Endometrial microvascular endothelial cells (primary cell): ENCODE data around the gene CAMK2A. TPM values are rescaled to one million over a fixed set of nuclear protein-coding genes. Genes with fewer than 3 reads are reported as not detected.

Experiments used
- in situ Hi-C: cut with HindIII; loops from 2 replicates; pipeline ENCODE4 v1.10.0; 2017; ENCODE audit warnings: low sequenced_read_pairs, low pct_unique_long_range_greater_than_20kb; ENCODE audit errors: inconsistent ontology term
- total RNA-seq: library from RNA; depleted of rRNA; stranded (reverse); fragments of >200 nt; gene quantifications from one replicate; pipeline ENCODE4 v1.2.3, GENCODE V29; 2015; ENCODE audit errors: inconsistent ontology term

CAMK2A gene
- total RNA-seq, 1 donor from 2014 or later: not detected

DNA sequence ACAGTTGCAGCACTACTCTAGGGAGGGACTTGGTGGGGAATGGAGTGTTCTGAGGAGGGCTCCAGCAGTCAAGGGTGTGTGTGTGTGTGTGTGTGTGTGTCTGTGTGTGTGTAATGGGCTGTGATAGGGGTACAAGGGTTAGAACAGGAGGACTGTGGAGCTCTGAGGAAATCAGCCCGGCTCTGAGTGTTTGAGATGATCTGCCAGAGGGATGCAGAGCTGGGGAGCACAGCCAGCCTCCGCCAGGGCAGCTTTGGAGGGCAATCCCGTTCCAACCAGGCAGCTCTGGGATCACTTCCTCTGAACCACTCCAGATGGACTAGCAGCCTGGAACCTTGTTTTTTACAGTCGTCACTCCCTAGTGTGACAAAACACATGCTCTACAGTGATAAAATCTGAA is 102.7 kb downstream of the CAMK2A start:
- in situ Hi-C loops: no loop called here

DNA sequence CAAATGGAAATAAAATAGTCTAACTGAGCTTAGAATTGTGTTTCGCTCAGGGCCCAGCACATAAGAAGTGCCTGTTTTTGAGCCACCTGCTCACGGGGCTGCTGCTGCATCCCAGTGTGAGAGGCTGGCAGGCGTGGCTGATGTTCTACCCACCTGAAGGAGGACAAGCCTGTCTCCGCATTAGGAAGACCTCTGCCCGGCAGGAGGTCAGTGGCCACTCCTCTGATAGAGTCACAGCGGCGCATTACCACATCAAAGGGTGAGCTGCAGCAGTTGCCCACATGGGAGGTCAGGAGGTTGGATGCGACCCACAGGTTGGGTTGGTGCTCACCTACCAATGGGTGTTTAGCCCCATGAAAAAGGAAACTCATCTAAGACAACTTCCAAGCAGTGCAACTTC is 103.4 kb downstream of the CAMK2A start:
- in situ Hi-C loops: no loop called here

DNA sequence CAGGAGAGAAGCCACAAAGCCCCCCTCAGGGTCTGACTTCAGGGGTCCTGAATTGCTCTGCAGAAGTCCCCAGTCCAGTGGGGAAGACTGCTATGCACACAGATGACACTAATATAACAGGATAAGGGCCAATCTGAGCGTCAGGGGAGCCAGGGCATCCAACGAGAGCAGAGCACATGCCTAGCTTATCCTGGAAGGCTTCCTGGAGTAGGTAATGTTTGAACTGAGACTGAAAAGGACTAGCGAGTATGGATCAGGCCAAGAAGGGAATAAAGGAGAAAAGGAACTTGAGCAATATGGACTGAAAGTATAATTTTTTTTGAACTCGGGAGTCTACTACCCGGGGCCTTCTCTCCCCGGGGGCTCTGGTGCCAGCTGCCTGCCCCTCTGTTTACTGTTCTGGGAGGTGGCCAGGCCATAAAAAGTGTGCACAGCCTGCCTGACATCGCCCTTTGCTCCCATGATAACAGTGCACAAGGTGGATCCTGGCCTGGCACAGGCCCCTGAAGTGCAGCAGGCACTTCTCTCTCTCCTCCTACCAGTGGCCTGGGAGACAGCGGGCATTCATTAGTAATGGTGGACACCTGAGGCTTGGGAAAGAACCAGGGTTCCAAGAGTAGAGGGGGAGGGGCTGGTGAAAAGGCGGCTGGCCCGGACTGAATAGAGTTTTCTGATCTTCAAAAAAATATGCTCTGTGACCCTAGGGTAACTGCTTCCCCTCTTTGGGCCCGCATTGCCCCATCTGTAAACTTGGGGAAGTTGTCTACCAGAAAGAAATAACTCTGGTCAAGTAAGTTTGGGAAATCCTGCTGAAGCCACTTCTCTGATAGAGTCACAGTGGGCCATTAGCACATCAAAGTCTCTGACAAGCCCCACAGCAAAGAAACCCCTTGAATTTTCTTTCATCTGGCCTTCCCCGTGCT is 104.3 kb downstream of the CAMK2A start:
- in situ Hi-C loops: no loop called here

GRCh38 chr5:150184006-150184405 is 105.6 kb downstream of the CAMK2A start:
- in situ Hi-C loops: no loop called here

- in situ Hi-C loops: no loop called here
Measured at GRCh38 chr5:150183436-150183835, 106.1 kb downstream of the CAMK2A start.

GRCh38 chr5:150182774-150183173 is 106.8 kb downstream of the CAMK2A start:
- in situ Hi-C loops: no loop called here

- in situ Hi-C loops: no loop called here
Measured at GRCh38 chr5:150181766-150182545, 107.6 kb downstream of the CAMK2A start.

- in situ Hi-C loops: no loop called here
Measured at GRCh38 chr5:150181027-150181426, 108.5 kb downstream of the CAMK2A start.

DNA sequence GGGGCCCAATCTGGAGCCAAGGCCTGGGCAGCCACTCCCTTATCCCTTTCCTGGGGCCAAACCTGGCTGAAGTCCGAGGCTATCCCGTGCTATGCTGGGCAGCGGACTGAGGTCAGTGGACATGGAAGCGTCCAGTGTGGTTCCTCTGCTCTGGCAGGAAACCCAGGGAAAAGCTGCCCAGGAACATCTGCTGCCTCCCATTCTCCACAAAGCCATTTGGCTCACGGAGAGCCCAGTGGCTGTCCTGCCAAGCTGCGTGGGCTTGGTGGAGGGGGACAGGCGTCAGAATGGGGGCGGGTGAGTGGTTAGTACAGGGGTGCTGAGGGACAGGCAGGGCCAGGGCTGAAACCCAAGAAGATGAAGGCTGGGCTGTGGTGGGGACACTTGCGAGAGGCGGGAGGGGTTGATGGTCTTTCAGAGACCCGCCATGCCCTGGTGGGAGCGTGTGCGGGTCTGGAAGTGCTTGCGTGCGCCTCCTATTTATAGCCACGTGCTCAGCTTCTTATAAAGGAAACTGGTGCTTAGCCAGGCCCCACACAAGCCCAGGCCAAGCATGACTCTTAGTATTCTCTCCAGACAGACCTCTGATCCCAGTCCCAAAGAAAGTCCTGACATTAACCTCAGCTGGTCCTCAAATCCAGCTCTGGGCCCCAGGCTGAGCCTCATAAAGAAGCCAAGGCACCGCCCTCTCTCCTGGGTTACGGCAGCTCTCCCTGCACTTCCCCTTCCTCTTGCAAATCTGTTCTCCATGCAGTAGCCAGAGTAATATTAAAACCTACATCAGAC is 109.1 kb downstream of the CAMK2A start:
- in situ Hi-C loops: no loop called here

DNA sequence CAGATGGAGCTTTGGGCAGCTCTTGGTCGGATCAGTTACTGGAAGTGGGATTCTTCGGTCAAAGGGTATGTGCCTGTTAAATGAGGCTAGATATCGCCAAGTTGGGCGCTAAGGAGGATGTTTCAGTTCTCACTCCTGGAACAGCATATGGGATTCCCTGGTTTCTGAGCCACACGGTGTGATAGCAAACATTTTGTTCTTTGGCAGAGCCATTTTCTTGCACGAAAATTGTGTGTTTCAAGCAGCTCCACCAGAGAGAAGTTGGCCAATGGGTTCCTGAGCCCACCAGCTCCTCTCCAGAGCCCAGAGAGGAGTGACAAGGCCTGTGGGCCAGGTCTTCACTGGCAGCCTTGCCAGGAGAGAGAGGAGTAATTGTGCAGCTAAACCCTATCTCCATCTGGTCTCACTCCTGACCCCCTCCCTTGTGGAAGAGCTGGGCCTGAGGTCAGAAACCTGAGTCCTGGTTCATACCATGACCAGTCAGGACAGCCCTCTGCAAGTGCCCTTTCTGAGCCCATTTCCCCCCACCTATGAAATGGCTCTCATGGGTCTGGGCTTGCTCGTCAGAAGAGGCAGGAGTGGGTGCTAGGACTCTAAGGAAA is 110.5 kb downstream of the CAMK2A start:
- in situ Hi-C loops: no loop called here

DNA sequence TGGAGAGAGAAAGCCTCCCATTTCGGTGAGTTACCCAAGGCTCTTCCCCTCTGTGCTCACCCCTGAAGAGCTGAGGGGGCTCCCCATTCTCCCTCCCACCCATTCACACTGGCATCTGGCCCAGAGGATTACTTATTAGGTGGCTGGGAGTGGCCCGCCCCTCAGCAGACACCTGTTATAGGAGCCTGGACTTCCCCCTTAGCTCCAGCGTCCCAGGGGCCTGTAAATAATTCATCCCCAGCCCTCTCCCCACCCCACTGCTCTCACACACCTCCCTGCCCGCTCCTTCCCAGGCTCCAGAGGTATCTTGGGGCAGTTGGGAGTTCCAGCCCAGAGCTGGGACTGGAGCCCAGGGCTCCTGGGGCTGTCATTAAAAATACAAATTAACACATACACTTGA is 111.3 kb downstream of the CAMK2A start:
- in situ Hi-C loops: no loop called here

- in situ Hi-C loops: no loop called here
Measured at GRCh38 chr5:150177721-150178120, 111.9 kb downstream of the CAMK2A start.

DNA sequence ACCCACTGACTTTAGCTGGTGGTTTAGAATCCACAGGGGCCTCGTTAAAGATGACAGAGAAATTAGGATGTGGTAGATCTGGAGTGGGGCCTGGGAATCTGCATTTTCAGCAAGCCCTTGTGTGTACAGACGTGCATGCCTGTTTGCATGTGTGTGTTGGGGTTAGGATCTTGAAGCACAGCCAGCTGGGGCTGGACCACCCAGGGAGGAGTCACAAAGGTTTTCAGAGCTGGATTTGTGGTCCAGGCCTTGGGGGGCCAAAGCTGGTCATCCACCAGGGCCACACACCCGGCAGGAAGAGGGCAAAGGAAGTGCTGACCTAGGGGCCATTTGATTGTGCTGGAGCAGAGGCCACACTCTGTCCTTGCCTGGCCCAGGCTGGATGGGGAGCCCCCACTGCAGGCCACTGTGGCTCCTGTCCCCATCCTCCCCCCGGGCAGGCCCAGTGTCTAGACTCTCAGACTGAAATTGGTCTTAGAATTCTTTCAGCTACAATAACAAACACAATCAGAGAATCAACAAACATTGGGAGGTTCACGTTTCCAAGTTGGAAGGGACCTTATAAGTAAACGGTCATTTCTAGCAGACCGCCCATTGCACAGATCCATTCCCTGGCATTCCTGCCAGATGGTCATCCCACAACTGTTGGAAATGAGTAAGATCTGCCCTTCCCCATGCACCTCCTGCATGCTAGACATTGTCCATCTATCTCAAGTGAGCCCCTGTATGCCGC is 112.7 kb downstream of the CAMK2A start:
- in situ Hi-C loops: no loop called here

GRCh38 chr5:150175536-150175935 is 114.0 kb downstream of the CAMK2A start:
- in situ Hi-C loops: no loop called here

DNA sequence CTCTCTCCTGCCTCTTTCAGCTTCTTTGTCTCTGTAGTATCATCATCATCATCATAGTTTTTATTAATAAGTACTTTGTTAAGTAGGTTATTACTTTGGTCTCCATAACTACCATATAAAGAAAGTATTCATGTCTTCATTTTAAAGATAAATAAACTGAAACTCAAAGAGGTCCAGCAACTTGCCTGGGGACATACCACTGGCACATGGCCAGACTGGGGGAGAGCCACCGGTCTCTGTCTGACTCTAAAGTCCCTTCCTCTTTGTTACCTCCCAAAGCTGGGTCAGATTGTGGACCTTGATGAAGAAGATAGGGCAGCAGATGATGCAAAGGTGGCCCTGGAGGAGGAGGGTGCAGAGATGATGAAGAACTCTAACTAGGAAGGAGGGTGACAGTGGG is 114.5 kb downstream of the CAMK2A start:
- in situ Hi-C loops: no loop called here

DNA sequence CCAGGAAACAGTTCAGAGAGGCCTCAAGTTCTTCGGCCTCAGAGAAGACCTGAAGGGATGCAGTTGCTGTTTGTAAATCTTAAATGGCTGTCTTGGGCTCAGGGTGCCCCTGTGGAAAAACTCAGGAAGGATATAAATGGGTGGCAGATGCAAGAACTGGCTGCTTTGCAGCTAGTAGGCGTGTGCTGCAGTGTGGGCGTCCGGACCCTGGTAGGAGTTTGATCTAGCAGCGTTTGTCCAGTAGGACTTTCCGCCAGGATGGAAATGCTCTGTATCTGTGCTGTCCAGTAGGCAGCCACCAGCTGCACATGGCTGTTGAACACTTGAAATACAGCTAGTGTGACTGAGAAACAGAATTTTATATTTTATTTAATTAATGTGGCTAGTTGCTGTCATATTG is 115.3 kb downstream of the CAMK2A start:
- in situ Hi-C loops: no loop called here

- in situ Hi-C loops: no loop called here
Measured at GRCh38 chr5:150173161-150173560, 116.4 kb downstream of the CAMK2A start.

- in situ Hi-C loops: no loop called here
Measured at GRCh38 chr5:150172556-150172955, 117.0 kb downstream of the CAMK2A start.
